Measurements from ENCODE around the gene GANAB.
"Not testable (repeated sequence)": the region's sequence is repeated elsewhere in the genome, so short reads cannot be mapped to it uniquely, and the experiment has no call there.

The GANAB gene

GRCh38 chr11:62600367-62601121, 45.9 kb downstream of the GANAB start:
- no peak for DNase-seq (ENCODE audit: low read depth)

- no peak for DNase-seq (ENCODE audit: low read depth)
Observed at GRCh38 chr11:62599901-62600300, 46.5 kb downstream of the GANAB start.

GRCh38 chr11:62599069-62599696, 47.2 kb downstream of the GANAB start:
- no peak for DNase-seq (ENCODE audit: low read depth)

- DNase-seq (ENCODE audit: low read depth): no peak
Observed at GRCh38 chr11:62595124-62595523, 51.3 kb downstream of the GANAB start.

- no peak for DNase-seq (ENCODE audit: low read depth)
Observed at GRCh38 chr11:62593434-62594044, 52.9 kb downstream of the GANAB start.

GRCh38 chr11:62592989-62593421, 53.4 kb downstream of the GANAB start:
- DNase-seq (ENCODE audit: low read depth): no peak

GRCh38 chr11:62592146-62592815, 54.1 kb downstream of the GANAB start:
- no peak for DNase-seq (ENCODE audit: low read depth)

GRCh38 chr11:62591448-62592145, 54.8 kb downstream of the GANAB start, which contains the start of gene TUT1:
TSS of gene TUT1 (minus strand) at chr11:62591523. CDS start at chr11:62591485, 38 bp downstream.
- peak; percentile 99 for DNase-seq (ENCODE audit: low read depth)

GRCh38 chr11:62588966-62589637, 57.3 kb downstream of the GANAB start:
- no peak for DNase-seq (ENCODE audit: low read depth)

- DNase-seq (ENCODE audit: low read depth): not testable (repeated sequence)
Observed at GRCh38 chr11:62585356-62585755, 61.1 kb downstream of the GANAB start.

GRCh38 chr11:62581735-62582134, 64.7 kb downstream of the GANAB start:
- DNase-seq (ENCODE audit: low read depth): not testable (repeated sequence)

GRCh38 chr11:62580959-62581715, 65.3 kb downstream of the GANAB start:
- no peak for DNase-seq (ENCODE audit: low read depth)

- DNase-seq (ENCODE audit: low read depth): no peak
Observed at GRCh38 chr11:62579252-62579651, 67.2 kb downstream of the GANAB start.

GRCh38 chr11:62578541-62578940, 67.9 kb downstream of the GANAB start:
- DNase-seq (ENCODE audit: low read depth): no peak

- DNase-seq (ENCODE audit: low read depth): no peak
Observed at GRCh38 chr11:62577046-62577714, 69.2 kb downstream of the GANAB start.

- no peak for DNase-seq (ENCODE audit: low read depth)
Observed at GRCh38 chr11:62575837-62576236, 70.6 kb downstream of the GANAB start.

- no peak for DNase-seq (ENCODE audit: low read depth)
Observed at GRCh38 chr11:62575156-62575555, 71.3 kb downstream of the GANAB start.
